H4 (cell line): ENCODE results near the gene PPFIBP1. TPM values are rescaled to one million over a fixed set of nuclear protein-coding genes. Genes with fewer than 3 reads are reported as not detected.
"Not testable (repeated sequence)": the region's sequence is repeated elsewhere in the genome, so short reads cannot be mapped to it uniquely, and the experiment has no call there.

Source experiments
- DNase-seq: peaks from one replicate; pipeline ENCODE4 v3.0.0-alpha.2; 2015; ENCODE audit warnings: low spot score
- total RNA-seq: library from RNA; depleted of rRNA; stranded (reverse); fragments of >200 nt; shearing (Covaris generic); gene quantifications from 2 replicates; pipeline ENCODE4 v1.2.3, GENCODE V29; 2014; rRNA removed

The PPFIBP1 gene
- total RNA-seq, 1 experiment from 2014 or later: 15.4 TPM

- no peak for DNase-seq
Measured at GRCh38 chr12:27709932-27710591, 186.1 kb downstream of the PPFIBP1 start.

- DNase-seq: peak; percentile 82
Measured at GRCh38 chr12:27710592-27711316, 186.7 kb downstream of the PPFIBP1 start, which contains the start of gene MRPS35. TSS of gene MRPS35 (plus strand) at chr12:27710832. CDS start at chr12:27710844, 12 bp downstream.

- no peak for DNase-seq
Measured at GRCh38 chr12:27711317-27711682, 187.3 kb downstream of the PPFIBP1 start.

GRCh38 chr12:27711967-27712366 lies 188.0 kb downstream of the PPFIBP1 start:
- no peak for DNase-seq

GRCh38 chr12:27723212-27723611 lies 199.2 kb downstream of the PPFIBP1 start:
- DNase-seq: no peak

- DNase-seq: no peak
Measured at GRCh38 chr12:27730097-27730588, 206.1 kb downstream of the PPFIBP1 start.

- DNase-seq: peak; percentile 10
Measured at GRCh38 chr12:27732281-27732680, 208.3 kb downstream of the PPFIBP1 start.

GRCh38 chr12:27733052-27733656 lies 209.1 kb downstream of the PPFIBP1 start:
- DNase-seq: peak; percentile 8

GRCh38 chr12:27733791-27734190 lies 209.8 kb downstream of the PPFIBP1 start:
- no peak for DNase-seq

GRCh38 chr12:27734321-27734720 lies 210.3 kb downstream of the PPFIBP1 start:
- DNase-seq: not testable (repeated sequence)

GRCh38 chr12:27743601-27744000 lies 219.6 kb downstream of the PPFIBP1 start:
- DNase-seq: no peak

Other genes starting within 250 kb of the PPFIBP1 start
- 10.7 and 14.7 TPM in 2 replicates for gene BMAL2, start 191.4 kb upstream of the PPFIBP1 start, total RNA-seq
- gene SMCO2, start 77.5 kb upstream of the PPFIBP1 start, total RNA-seq: 0.33 TPM in 1 of 2 replicates, not detected in the other
- 0.25 TPM in 1 of 2 replicates, not detected in the other for gene REP15, start 172.2 kb downstream of the PPFIBP1 start, total RNA-seq
- 105 TPM in 2 replicates for gene MRPS35, start 186.6 kb downstream of the PPFIBP1 start, total RNA-seq